Psoas muscle (tissue), 8 donors: ENCODE results near the gene RPL22. TPM values are rescaled to one million over a fixed set of nuclear protein-coding genes. Genes with fewer than 3 reads are reported as not detected.

Experiments used
- ATAC-seq, 4 donors: fragments of 200-7000 bp; cut with Tn5 transposase; one replicate each; pipeline ENCODE4 v1.9.1; 2020; ENCODE audit warnings: moderate library complexity in 3 of 4, mild to moderate bottlenecking in 2 of 4
- DNase-seq, 2 donors: peaks; one replicate each; pipeline ENCODE4 v3.0.0-alpha.2; 2020
- H3K27ac ChIP-seq: fragments of 200-600 bp; one replicate; pipeline ENCODE4 v1.8.0; 2022
- H3K27me3 ChIP-seq, 3 donors: fragments of 200-600 bp in 1 of 3; one replicate each; pipeline versions ENCODE4 v1.6.1 to v1.8.0; 2013 to 2022; ENCODE audit warnings: low read length in 2 of 3, mild to moderate bottlenecking in 2 of 3, moderate library complexity in 1 of 3; ENCODE audit not compliant: insufficient read depth in 3 of 3
- H3K36me3 ChIP-seq, 2 donors: fragments of 200-600 bp in 1 of 2; one replicate each; pipeline versions ENCODE4 v1.6.1 to v1.8.0; 2013 to 2022; ENCODE audit warnings: low read depth in 1 of 2, mild to moderate bottlenecking in 1 of 2, moderate library complexity in 1 of 2; ENCODE audit not compliant: insufficient read depth in 1 of 2
- H3K4me1 ChIP-seq: fragments of 200-600 bp; one replicate; pipeline ENCODE4 v1.8.0; 2022
- H3K4me3 ChIP-seq: fragments of 200-600 bp; one replicate; pipeline ENCODE4 v1.8.0; 2022; ENCODE audit warnings: mild to moderate bottlenecking
- H3K9me3 ChIP-seq: fragments of 200-600 bp; one replicate; pipeline ENCODE4 v1.8.0; 2022
- WGBS, 3 donors: extraction: QIAGEN DNeasy Blood & Tissue Kit; methylation state at CpG; one replicate each; pipeline versions ENCODE4 v1.1.6 to v1.1.7; 2013; 5-methylcytosine and 5-hydroxymethylcytosine counted together
- intact Hi-C, 2 donors: fragments of 100-400 bp; cut with DNase I; formaldehyde crosslinking; loops; one replicate each; pipeline versions ENCODE4 v1.11.0 to v1.14.2; 2022
- polyA plus RNA-seq, 3 donors: library from polyadenylated mRNA; stranded (reverse); fragments of 200-250 nt; gene quantifications; one replicate each; pipeline ENCODE4 v1.2.3, GENCODE V29; 2013
- total RNA-seq, 4 donors: library from RNA; stranded (reverse); fragmentation: NEBNext Ultra II Directional in 2 of 4; extraction: Animal tissue kit (Norgen Biotek cat#: 25700) in 2 of 4; gene quantifications; one replicate each; pipeline versions ENCODE4 v1.2.1 to v1.2.4, GENCODE V29; 2021 to 2023
- TF ChIP-seq, protein P1 (sequence below): fragments of 200-600 bp; IDR thresholded peaks from one replicate; pipeline ENCODE4 v1.8.0; 2022; ENCODE audit warnings: antibody characterized with exemption
- donor health status: healthy with polysubstance abuse.
- donor health status: DM: no; HTN: no; CAD: no; lungs with moderate emphysema.
- donor health status: Bipolar disorder and iron deficiency.
- donor health status: healthy.
- donor health status: DM: yes; HTN: yes; CAD: no.
- donor health status: DM: no; HTN: no; CAD: no.
- donor health status: DM: no; HTN: no; CAD: no.
- donor health status: DM: yes; HTN: yes; CAD: no.

RPL22 gene
- total and polyA plus RNA-seq, 7 donors = 285 to 417 (median 313) TPM

GRCh38 chr1:6144175-6144574 is 55.2 kb downstream of the RPL22 start:
- Histone ChIP-seq H3K27me3 (peaks cover 0 to 30% (median 19%) of the 10 kb centered on the region in 3 donors), H3K27ac (no peak overlapping the region), H3K36me3 (no peaks in the 10 kb centered on the region), H3K9me3 (no peaks in the 10 kb centered on the region), H3K4me1 (no peaks in the 10 kb centered on the region), H3K4me3 (no peak overlapping the region)
- 68 to 73% (median 68%) methylated on average over 7 of the region's 7 CpGs for WGBS, 3 donors
- TF ChIP-seq, protein P1, sequence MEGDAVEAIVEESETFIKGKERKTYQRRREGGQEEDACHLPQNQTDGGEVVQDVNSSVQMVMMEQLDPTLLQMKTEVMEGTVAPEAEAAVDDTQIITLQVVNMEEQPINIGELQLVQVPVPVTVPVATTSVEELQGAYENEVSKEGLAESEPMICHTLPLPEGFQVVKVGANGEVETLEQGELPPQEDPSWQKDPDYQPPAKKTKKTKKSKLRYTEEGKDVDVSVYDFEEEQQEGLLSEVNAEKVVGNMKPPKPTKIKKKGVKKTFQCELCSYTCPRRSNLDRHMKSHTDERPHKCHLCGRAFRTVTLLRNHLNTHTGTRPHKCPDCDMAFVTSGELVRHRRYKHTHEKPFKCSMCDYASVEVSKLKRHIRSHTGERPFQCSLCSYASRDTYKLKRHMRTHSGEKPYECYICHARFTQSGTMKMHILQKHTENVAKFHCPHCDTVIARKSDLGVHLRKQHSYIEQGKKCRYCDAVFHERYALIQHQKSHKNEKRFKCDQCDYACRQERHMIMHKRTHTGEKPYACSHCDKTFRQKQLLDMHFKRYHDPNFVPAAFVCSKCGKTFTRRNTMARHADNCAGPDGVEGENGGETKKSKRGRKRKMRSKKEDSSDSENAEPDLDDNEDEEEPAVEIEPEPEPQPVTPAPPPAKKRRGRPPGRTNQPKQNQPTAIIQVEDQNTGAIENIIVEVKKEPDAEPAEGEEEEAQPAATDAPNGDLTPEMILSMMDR = no peak
- ATAC-seq (no peak), DNase-seq (no peak)
- intact Hi-C loops = no loop called here

- Histone ChIP-seq H3K4me3 (no peak overlapping the region), H3K36me3 (no peaks in the 10 kb centered on the region), H3K9me3 (no peaks in the 10 kb centered on the region), H3K27ac (no peak overlapping the region), H3K27me3 (peaks cover 0 to 22% (median 15%) of the 10 kb centered on the region in 3 donors), H3K4me1 (no peaks in the 10 kb centered on the region)
- ATAC-seq (no peak), DNase-seq (no peak)
- TF ChIP-seq, protein P1 = no peak
- intact Hi-C loops = no loop called here
- WGBS, 3 donors = 81 to 88% (median 83%) methylated on average over 4 of the region's 4 CpGs
These were observed 56.0 kb downstream of the RPL22 start for GRCh38 chr1:6143395-6143794.

DNA sequence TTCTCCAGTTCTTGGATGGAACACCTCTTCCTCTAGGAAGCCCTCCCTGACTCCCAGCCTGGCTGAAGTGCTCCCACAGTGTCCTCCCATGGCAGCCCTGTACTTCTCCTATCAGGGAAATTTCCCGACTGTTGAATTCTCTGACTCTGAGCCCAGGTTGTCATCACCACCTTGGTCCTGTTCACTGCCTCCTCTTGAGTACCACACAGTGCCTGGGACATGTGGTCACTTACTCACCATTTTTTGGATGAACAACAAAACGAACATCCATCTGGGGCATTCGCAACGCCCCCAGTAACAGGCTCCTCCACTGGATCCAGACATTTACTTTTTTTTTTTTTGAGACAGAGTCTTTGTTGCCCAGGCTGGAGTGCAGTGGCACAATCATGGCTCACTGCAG is 56.7 kb downstream of the RPL22 start:
- Histone ChIP-seq H3K36me3 (no peaks in the 10 kb centered on the region), H3K4me3 (no peak overlapping the region), H3K27ac (no peak overlapping the region), H3K27me3 (peaks cover 0 to 16% (median 9%) of the 10 kb centered on the region in 3 donors), H3K4me1 (no peaks in the 10 kb centered on the region), H3K9me3 (no peaks in the 10 kb centered on the region)
- TF ChIP-seq, protein P1 = no peak
- 67 to 88% (median 72%) methylated on average over 4 of the region's 4 CpGs for WGBS, 3 donors
- intact Hi-C loops = no loop called here
- DNase-seq = no peak
- ATAC-seq = no peak

- no peaks in the 10 kb centered on the region for H3K36me3 ChIP-seq
- WGBS, 3 donors = 89 to 90% (median 89%) methylated on average over 33 of the region's 33 CpGs
- no peak overlapping the region for H3K27ac ChIP-seq
- TF ChIP-seq, protein P1 = no peak
- ATAC-seq (no peak), DNase-seq (peak in 1 of 2 donors; percentile 24)
- no peaks in the 10 kb centered on the region for H3K9me3 ChIP-seq
- H3K4me1 ChIP-seq = no peaks in the 10 kb centered on the region
- H3K27me3 ChIP-seq = peaks cover 0 to 11% (median 7%) of the 10 kb centered on the region in 3 donors
- H3K4me3 ChIP-seq = no peak overlapping the region
- intact Hi-C loops = no loop called here
These were observed 57.3 kb downstream of the RPL22 start for GRCh38 chr1:6142036-6142621.

- H3K36me3 ChIP-seq = no peaks in the 10 kb centered on the region
- DNase-seq (peak in 1 of 2 donors; percentile 18), ATAC-seq (no peak)
- H3K9me3 ChIP-seq = no peaks in the 10 kb centered on the region
- peaks cover 0 to 9% (median 6%) of the 10 kb centered on the region in 3 donors for H3K27me3 ChIP-seq
- WGBS, 3 donors = 29 to 38% (median 36%) methylated on average over 7 of the region's 7 CpGs
- TF ChIP-seq, protein P1 = no peak
- no peak overlapping the region for H3K27ac ChIP-seq
- intact Hi-C loops = no loop called here
- H3K4me3 ChIP-seq = no peak overlapping the region
- H3K4me1 ChIP-seq = no peaks in the 10 kb centered on the region
These were observed 57.8 kb downstream of the RPL22 start for GRCh38 chr1:6141592-6141991.
